Smooth muscle cell of the coronary artery (primary cell): Measurements from ENCODE around the gene ESCO1. TPM values are rescaled to one million over a fixed set of nuclear protein-coding genes. Genes with fewer than 3 reads are reported as not detected.

Source experiments
- total RNA-seq: library from RNA; depleted of rRNA; stranded (reverse); fragments of >200 nt; gene quantifications from 2 replicates; pipeline ENCODE4 v1.2.3, GENCODE V29; 2014; ENCODE audit warnings: low replicate concordance

The ESCO1 gene, protein sequence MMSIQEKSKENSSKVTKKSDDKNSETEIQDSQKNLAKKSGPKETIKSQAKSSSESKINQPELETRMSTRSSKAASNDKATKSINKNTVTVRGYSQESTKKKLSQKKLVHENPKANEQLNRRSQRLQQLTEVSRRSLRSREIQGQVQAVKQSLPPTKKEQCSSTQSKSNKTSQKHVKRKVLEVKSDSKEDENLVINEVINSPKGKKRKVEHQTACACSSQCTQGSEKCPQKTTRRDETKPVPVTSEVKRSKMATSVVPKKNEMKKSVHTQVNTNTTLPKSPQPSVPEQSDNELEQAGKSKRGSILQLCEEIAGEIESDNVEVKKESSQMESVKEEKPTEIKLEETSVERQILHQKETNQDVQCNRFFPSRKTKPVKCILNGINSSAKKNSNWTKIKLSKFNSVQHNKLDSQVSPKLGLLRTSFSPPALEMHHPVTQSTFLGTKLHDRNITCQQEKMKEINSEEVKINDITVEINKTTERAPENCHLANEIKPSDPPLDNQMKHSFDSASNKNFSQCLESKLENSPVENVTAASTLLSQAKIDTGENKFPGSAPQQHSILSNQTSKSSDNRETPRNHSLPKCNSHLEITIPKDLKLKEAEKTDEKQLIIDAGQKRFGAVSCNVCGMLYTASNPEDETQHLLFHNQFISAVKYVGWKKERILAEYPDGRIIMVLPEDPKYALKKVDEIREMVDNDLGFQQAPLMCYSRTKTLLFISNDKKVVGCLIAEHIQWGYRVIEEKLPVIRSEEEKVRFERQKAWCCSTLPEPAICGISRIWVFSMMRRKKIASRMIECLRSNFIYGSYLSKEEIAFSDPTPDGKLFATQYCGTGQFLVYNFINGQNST
- total RNA-seq = 4.3 and 11.7 TPM in 2 replicates

DNA sequence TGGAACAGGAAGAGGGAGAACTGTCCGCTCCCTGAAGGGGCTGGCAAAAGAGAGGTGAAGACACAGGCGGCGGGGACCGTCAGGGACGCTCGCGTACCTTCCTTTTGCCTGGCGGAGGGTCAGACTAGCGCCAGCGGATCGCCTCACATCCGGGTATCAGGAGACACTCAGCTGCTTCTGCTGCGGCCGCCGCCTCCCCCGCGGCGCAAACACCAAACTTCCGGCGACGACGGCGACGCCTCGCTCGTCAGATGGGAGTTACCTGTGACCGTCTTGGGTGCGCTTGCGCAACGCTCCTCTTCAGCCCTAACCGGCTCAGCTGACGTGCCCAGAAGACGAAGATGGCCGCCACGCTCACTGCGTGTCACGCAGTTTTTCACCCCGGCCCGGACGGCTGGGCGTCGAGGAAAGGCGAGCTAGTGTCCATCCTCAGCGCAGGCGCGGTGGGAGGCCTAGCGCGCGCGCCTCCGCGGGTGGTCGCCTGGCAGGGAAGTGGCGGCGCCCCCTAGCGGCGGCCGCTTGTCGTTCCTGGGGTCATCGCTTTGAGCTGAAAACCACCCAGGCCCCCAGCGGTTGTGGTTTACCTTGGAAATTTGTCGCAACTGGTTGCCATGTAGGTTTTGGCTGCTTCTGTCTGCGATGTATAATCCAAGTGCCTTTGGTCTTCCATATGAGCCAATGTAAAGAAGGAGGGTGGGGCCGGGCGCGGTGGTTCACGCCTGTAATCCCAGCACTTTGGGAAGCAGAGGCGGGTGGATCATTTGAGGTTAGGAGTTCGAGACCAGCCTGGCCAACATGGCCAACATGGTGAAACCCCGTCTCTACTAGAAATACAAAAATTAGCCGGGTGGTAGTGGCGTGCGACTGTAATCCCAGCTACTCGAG, at the start of gene ESCO1:
Gene ESCO1, minus strand, starts transcription at position 179 of the 885 bp plus-strand sequence. CDS start 25,861 bp downstream, outside the sequence.

DNA sequence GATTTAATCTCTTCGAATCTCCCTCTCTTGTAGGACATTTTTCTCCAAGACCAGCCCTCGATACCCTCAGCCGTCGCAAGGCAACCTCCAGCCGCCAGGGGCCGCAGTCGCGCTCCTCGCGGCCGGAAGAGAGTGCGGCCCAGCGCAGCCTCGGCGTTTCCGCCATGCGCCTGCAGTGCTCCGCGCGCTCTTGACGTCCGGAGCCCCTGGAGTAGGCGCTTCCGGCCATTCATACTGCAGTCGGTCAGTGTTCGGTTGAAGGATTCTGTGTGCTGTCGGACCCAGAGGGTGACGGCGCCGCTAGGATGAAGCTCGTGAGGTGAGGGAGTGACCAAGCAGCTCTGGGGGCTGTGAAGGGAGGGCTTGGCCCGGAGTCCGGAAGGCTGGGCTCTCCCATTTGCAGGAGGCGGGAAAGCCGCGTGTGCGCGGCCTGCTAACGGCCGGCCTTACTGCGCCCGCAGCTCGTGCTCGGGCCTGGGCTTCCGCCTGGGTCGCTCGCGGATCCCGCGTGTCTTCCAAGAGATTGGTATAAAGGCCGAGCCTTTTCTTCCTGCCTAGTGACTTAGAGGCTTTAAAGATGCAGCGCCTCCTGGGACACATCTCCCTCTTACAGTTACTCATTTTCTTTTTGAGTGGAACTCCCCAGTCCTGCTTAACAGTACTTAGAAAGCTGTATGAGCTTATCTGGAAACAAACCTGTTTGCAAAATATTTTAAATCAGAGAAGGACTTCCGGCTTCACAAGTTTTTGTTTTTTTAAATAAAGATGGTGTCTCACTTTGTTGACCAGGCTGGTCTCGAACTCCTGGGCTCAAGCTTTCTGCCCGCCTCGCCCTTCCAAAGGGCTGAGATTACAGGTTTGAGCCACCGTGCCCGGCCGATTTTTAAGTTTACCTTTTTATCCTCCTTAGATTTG, 11.9 kb upstream of the ESCO1 start, which contains the start of gene SNRPD1:
Gene SNRPD1, plus strand, starts transcription at position 190 of the 915 bp plus-strand sequence. Its CDS starts 116 bp downstream, at position 306.

Other genes with a start within 250 kb of the ESCO1 start
- gene SNRPD1, start 11.6 kb upstream of the ESCO1 start, total RNA-seq = 26.2 and 34.2 TPM in 2 replicates
- 4.7 and 7.8 TPM in 2 replicates for gene ABHD3, start 104.1 kb upstream of the ESCO1 start, total RNA-seq
- gene MIB1, start 140.1 kb upstream of the ESCO1 start, total RNA-seq = 57.5 and 85.2 TPM in 2 replicates